ENCODE data around the gene MGAM2.
A peak's percentile ranks its signal among the peaks of the same experiment; 100 is the strongest.

The MGAM2 gene

GRCh38 chr7:142180426-142180825 lies 68.9 kb downstream of the MGAM2 start:
- no peak for DNase-seq

GRCh38 chr7:142181211-142181610 lies 69.7 kb downstream of the MGAM2 start:
- no peak for DNase-seq

DNA sequence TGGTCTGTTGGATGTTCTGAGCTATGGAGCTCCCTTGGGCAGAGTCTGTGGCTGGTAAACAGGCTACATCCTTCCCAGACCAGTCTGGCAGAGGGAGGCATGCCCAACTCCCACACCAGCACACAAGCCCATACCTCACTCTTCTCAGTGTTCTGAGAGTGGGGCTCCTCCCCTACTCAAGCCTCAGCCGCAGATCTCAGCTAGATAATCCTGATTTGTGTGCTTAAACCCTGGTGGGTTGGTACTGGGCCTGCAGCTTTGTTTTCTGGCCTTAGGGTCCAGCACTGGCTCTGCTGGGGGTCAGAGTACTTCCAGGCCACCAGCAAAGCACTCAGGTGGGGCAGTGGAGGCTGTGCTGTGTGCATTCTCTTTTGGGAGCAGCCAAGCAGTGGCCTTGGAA lies 70.4 kb downstream of the MGAM2 start:
- no peak for DNase-seq

DNA sequence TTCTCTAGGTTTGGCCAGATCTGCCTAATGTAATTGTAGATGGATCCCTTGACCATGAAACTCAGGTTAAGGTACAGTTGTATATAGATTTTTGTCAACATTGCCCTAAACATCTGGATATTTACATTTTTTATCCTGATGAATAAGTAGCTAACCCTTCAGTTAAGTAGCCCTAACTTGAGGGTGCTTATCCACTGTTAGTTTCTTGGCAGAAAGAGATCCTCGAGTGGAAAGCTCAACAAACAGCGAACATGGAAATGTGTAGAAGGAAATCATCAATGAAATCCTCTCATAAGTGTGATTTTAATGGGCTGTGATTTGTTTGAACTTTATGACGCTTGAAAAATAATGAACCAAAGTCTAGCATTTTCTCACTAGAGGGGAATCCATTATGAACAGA lies 73.6 kb downstream of the MGAM2 start:
- DNase-seq = no peak

DNA sequence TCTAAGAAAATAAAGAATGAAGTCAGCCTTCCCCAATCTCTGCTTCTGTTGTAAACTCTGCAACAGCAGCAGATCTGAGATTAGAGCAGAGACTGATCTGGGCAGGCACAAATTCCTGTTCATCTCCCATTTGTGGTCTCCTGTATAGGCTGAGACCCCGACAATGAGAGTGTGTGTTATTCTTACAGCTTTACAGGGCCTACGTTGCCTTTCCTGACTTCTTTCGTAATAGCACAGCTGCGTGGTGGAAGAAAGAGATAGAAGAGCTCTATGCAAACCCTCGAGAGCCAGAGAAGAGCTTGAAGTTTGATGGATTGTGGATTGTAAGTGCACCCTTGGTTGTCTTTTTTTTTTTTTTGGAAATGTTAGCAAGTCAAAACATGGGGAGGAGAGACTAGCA lies 74.3 kb downstream of the MGAM2 start:
- no peak for DNase-seq

DNA sequence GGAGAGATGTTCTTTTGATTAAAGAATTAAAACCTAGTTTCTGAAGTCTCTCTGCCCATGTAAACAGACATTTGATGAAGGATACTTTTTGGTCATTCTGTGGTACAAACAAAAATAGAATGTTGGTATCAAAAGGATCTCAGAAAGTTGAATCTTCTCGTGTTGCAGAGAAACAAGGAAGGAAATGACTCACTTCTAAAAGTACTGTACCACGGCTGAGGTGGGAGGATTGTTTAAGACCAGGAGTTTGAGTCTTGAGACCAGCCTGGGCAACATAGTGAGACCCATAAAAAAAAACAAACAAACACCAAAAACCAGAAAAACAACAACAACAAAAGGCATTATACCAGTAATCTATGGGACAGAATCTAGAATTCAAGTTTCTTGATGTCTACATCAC lies 76.6 kb downstream of the MGAM2 start:
- DNase-seq = no peak

DNA sequence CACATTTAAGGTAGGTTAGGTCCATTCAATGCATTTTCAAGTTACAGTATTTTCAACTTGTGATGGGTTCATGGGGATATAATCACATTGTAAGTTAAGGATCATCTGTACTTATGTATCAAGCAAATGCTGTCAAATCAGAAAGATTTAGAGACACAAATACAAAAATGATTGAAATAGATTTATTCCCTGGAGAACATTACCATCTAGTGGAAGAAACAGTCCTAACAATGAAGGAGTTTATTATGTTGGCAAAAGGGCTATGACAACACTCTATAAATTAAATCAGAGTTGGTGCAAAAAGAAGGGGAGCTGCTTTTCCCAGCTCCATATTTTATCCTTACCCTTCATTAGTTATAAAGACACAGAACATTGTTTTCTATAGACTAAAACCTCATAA lies 77.3 kb downstream of the MGAM2 start:
- DNase-seq = peak; percentile 27

GRCh38 chr7:142194201-142194600 lies 82.7 kb downstream of the MGAM2 start:
- DNase-seq = no peak

DNA sequence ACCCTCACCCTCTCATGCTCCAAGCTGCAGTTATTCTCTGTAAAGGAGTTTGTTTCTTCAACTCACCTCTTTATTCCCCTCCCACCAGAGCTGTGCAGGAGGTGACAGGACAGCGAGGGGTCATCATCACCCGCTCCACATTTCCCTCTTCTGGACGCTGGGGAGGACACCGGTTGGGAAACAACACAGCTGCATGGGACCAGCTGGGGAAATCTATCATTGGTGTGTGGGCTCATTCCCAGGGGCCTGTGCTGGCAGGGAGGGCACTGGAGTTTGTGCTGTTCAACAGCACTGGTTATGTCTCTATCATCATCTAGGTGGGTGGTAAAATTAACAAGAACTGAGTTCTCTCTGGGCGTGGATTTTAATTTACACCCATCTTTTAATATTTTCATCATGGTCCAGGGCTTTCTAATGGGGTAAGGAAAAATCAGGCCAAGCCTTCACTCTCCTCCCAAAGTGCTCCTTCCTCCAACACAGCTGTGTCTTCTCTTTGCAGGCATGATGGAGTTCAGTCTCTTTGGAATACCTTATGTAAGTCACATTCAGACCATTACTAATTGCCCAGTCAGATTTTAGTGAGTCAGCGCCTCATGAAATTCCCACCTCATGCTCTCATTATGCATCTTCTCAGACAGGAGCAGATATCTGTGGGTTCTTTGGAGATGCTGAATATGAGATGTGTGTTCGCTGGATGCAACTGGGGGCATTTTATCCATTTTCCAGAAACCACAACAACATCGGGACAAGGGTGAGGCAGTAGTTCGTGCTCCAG lies 84.7 kb downstream of the MGAM2 start:
- no peak for DNase-seq

DNA sequence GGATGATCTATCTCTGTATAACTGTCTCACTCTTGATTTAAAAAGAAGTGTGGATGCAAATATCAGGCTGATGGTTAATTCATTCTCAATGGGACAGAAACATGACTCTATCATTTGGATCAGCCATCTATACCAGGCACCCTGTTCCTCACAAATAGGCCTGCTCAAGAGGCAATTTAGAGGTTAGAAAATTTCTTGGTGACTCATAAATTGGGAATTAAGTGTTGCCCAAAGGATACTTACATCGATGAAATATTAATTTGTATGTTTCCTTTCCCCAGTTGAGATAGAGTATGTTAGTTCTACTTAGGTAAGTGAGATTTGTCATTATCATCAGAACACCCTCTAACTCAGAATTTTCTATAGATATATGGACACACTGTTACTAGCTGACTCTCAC lies 88.7 kb downstream of the MGAM2 start:
- DNase-seq = no peak

GRCh38 chr7:142228537-142229104 lies 117.1 kb downstream of the MGAM2 start:
- no peak for DNase-seq

- no peak for DNase-seq
These were observed 120.2 kb downstream of the MGAM2 start for GRCh38 chr7:142231716-142232115.

DNA sequence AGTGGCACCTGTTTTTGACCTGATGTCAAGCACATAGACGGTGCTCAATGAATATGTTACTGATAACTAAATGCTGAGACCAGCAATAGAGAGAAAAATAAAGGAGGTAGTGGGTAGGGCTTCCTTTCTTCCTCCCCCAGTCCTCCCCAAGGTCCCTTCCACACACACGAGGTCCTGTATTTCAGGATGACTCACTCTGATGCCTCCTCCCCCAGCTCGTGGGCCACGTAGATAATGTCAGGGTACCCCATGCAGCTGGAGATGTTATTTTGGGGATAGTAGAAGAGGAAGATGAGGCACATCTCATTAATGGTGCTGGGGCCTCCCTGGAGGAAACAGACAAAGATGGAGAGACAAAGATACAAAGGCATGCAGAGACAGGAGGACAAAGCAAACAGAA lies 129.0 kb downstream of the MGAM2 start:
- no peak for DNase-seq

DNA sequence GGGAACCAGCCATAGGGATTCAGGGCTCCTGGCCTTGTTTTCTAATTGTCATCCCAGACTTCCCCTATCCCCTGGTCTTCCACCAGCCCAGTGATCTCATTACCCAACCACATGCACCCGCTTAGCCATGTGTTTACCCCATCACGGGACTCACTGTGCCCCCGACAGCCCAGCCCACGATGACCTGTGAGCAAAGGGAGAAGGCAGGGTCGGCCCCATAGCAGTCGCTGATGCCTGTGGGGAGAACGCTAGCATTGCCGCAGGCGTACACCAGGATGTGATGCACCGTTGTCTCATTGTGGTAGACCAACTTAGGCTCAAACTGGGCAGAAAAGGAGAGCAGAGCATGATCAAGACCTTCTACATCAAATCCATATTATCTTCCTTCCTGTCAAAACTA lies 132.3 kb downstream of the MGAM2 start:
- no peak for DNase-seq

DNA sequence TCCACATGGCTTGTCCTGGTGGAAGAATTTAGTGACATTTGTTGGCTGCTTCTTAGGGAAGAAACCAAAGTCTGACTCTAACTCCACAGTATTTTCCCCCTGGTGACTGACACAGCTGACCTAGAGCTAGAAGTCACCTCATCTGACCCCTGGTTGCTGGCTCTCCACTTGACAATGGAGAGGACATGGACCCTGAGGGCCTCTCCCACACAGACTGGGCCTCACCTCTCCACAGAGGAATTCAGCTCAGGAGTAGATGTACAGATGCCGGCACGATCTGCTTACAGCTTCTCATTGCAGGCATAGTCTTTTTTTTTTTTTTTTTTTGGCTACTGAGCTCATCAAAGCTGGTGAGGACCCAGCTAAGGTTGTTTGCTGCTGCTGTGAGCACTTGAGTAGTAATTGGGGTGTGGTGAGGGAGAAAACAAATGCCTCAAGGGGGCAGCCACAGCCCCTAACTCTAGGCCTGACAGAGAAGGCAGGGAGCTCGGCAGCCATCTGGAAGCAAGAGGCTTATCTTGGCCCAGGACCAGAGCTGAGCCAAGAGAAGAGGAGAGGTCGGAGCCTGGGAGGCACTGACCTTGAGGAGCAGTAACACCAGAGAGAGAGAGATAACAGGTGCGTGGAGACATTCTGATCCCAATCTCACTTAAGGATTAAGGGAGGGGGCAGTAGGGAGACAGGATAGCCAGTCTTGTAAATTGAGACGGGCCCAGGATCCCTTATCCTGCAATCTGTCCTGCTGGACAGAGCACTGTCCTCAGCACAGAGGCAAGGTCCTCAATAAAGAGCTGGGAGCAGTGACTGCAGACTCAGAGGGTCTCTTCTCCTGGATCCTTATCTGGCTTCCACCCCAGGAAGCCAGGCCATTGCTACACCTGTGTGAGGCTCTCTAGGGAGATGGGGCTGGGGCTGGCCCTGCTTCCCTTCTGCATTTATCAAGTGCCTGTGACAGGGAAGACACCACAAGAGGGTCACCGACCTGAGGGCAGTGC lies 136.9 kb downstream of the MGAM2 start:
- DNase-seq = no peak

DNA sequence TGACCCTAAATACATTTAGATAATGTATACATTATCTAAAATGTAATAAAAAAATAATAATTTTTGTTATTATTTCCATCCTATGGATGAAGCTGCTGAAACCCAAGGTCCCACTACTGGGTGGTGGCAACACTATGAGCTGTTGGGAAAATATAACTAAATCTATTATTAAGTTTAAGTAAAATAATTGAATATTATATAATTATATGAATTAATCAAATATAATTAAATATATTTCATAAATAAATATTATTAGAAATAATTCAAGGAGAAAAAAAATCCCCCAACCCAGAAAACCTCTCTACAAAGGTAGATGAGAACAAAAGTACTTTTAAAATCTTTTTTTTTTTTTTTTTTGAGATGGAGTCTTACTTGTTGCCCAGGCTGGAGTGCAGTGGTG lies 138.4 kb downstream of the MGAM2 start:
- no peak for DNase-seq

DNA sequence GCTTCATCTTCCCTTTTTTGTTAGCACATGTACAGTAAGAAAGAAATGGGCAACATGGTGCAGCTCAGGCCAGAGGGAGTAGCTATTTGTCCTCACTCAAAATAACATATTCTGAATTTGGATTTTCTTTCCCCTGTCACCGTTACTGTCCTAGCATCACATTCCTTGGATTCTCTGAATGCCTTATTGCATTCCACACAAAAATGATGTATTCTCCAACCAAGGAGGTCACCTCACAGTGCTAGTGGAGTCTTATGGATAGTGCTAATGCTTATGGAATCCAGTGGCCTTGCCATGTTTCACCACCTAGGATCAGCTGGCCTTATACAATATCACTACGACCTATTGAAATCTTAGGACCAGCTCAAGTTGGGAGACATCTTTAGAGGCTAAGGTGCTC lies 139.2 kb downstream of the MGAM2 start:
- no peak for DNase-seq

DNA sequence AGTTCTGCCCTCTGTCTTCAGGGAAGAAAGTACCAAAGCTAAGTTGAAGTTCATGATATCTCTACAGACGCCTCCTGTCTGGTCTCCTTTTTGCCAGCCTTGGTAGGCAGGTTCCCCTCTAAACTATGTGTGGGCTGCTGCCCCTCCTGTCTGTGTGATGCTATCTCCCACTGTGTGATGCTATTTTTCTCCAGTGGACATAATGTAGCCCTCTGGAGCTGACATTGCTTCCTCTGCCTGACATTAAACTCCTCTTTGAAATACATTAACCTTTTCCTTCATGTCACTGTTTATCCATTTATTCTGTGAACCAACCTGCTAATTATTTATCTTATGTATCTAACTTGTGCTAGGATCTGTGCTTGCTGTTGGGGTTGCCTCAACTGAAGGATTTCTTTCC lies 146.4 kb downstream of the MGAM2 start, which contains the start of gene PRSS58:
PRSS58 (minus strand) TSS at position 101 of the 400 bp plus-strand sequence. CDS start 351 bp downstream, outside the sequence.
- no peak for DNase-seq

DNA sequence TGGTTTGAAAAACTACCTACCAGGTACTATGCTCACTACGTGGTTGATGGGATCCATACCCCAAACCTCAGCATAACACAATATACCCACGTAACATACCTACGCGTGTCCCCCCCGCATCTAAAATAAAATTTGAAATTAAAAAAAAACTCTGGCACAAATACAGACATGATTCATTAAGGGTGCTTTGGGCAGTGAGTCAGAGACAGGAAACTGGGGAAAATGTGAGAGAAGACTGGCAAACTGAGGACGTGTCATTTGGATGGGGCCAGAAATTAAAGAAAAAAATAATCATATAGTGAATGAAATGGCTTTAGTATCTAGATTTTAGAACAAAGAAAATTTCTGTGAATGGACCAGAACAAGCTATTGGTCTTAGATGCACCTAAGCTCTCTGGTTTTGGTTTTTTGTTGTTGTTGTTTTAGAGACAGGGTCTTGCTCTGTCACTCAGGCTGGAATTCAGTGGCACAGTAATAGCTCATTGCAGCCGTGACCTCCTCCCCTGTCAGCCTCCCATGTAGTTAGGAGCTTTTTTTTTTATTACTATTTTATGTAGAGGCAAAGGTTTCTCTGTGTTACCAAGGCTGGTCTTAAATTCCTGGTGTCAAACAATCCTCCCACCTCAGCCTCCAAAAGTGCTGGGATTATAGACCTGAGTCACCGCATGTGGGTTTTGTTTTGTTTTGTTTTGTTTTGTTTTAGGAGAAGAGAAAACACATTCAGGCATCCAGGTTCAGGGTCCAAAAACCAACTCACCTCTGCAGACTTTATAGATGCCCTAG lies 152.3 kb downstream of the MGAM2 start:
- no peak for DNase-seq

Measured in NCI-H1092 treated with DMSO at 0.1 percent for 48 hours (cell line).